AG10803 (cell line): ENCODE results near the gene SETD3.

Source experiments
- DNase-seq: peaks from one replicate; pipeline ENCODE4 v3.0.0; 2010; ENCODE audit warnings: low read depth
- H3K4me3 ChIP-seq: 2 replicates; pipeline ENCODE4 v1.5.1; 2011; ENCODE audit warnings: mild to moderate bottlenecking, low read length, control low read depth
- CTCF ChIP-seq: conservative IDR thresholded peaks from 2 replicates; pipeline ENCODE4 v1.5.1; 2011; ENCODE audit warnings: mild to moderate bottlenecking, low read length, control low read depth, inconsistent platforms

SETD3 gene

GRCh38 chr14:99524091-99524661, 43.5 kb upstream of the SETD3 start:
- no peak overlapping the region for H3K4me3 ChIP-seq
- DNase-seq, result no peak
- no peak for TF ChIP-seq CTCF

- no peak overlapping the region for H3K4me3 ChIP-seq
- no peak for TF ChIP-seq CTCF
- no peak for DNase-seq
These were observed 43.0 kb upstream of the SETD3 start for GRCh38 chr14:99523704-99524055.

- no peak for TF ChIP-seq CTCF
- no peak overlapping the region for H3K4me3 ChIP-seq
- DNase-seq, result no peak
These were observed 42.5 kb upstream of the SETD3 start for GRCh38 chr14:99522934-99523703.

- DNase-seq, result peak; percentile 60
- no peak overlapping the region for H3K4me3 ChIP-seq
- TF ChIP-seq CTCF, result peak; percentile 14
These were observed 41.8 kb upstream of the SETD3 start for GRCh38 chr14:99522457-99522891.

- TF ChIP-seq CTCF, result no peak
- no peak for DNase-seq
- no peak overlapping the region for H3K4me3 ChIP-seq
These were observed 41.4 kb upstream of the SETD3 start for GRCh38 chr14:99522025-99522401.

- DNase-seq, result no peak
These were observed 40.7 kb upstream of the SETD3 start for GRCh38 chr14:99521176-99522024.

More at GRCh38 chr14:99521176-99522024, 40.7 kb upstream of the SETD3 start:
- no peak overlapping the region for H3K4me3 ChIP-seq
- TF ChIP-seq CTCF, result no peak
